Fibroblast of pulmonary artery (primary cell): Measurements from ENCODE around the gene RYR3.

ENCODE experiments used
- DNase-seq: peaks from one replicate; pipeline ENCODE4 v3.0.0-alpha.2; 2010; ENCODE audit warnings: low read depth
- H3K4me3 ChIP-seq: replicated peaks from 2 replicates; pipeline ENCODE4 v1.5.1; 2011; ENCODE audit warnings: low read depth, mild to moderate bottlenecking, control low read depth, low read length, moderate library complexity
- TF ChIP-seq, protein P1 (sequence below): IDR thresholded peaks from 2 replicates; pipeline ENCODE4 v1.5.1; 2011; ENCODE audit warnings: mild to moderate bottlenecking, control low read depth, low read length, inconsistent platforms; ENCODE audit errors: missing control alignments

RYR3 gene

DNA sequence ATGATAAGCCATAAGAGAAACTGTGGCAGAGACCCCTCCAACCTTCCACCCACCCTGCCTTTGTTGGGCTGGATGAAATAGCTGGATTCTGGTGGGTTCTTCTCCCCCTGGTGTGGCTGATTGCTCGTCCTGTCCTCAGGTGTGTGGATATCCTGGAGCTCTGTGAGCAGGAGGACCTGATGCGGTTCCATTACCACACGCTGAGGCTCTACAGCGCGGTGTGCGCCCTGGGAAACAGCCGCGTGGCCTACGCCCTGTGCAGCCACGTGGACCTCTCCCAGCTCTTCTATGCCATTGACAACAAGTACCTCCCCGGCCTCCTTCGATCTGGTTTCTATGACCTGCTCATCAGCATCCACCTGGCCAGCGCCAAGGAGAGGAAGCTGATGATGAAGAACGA is 351.2 kb downstream of the RYR3 start:
- DNase-seq: no peak
- no peak overlapping the region for H3K4me3 ChIP-seq
- TF ChIP-seq, protein P1, sequence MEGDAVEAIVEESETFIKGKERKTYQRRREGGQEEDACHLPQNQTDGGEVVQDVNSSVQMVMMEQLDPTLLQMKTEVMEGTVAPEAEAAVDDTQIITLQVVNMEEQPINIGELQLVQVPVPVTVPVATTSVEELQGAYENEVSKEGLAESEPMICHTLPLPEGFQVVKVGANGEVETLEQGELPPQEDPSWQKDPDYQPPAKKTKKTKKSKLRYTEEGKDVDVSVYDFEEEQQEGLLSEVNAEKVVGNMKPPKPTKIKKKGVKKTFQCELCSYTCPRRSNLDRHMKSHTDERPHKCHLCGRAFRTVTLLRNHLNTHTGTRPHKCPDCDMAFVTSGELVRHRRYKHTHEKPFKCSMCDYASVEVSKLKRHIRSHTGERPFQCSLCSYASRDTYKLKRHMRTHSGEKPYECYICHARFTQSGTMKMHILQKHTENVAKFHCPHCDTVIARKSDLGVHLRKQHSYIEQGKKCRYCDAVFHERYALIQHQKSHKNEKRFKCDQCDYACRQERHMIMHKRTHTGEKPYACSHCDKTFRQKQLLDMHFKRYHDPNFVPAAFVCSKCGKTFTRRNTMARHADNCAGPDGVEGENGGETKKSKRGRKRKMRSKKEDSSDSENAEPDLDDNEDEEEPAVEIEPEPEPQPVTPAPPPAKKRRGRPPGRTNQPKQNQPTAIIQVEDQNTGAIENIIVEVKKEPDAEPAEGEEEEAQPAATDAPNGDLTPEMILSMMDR: no peak

DNA sequence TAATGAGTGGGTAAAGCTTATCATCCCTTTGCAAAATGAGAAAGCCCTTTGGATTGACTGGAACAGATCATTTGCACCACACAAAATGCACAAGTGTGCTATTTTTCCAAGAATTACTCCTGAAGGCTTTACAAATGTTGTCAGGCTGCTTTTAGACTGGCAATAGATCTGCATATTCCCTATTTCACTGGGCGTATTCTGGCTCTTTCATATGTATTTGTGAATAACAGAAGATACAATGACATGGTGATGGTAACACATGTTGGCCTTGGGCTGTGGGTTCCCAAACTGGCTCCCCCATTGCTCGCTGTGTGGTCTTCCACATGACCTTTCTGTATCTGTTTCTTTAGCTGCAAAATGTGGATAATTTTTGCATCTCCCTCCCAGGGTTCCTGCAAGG is 354.2 kb downstream of the RYR3 start:
- no peak overlapping the region for H3K4me3 ChIP-seq
- no peak for DNase-seq
- TF ChIP-seq, protein P1: no peak

DNA sequence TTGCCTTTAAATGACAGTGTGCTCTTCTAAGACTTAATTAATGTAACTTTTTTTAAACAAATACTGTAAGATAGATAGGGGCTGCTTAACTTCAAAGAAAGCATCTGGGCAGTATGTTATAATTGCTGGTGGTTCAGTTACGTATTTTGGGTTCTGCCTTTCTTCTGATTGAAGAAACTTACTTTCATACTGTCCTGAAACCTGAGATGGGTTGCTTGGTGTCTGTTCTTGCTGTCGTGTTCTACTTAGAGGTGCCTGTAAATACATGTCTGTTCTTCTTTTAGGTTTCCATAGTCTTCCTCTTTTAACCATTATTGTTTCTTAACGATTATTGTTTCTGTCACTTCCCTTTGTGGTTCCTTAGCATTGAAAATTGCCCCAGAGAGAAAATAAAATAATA is 359.8 kb downstream of the RYR3 start:
- no peak overlapping the region for H3K4me3 ChIP-seq
- DNase-seq: no peak
- TF ChIP-seq, protein P1: no peak

DNA sequence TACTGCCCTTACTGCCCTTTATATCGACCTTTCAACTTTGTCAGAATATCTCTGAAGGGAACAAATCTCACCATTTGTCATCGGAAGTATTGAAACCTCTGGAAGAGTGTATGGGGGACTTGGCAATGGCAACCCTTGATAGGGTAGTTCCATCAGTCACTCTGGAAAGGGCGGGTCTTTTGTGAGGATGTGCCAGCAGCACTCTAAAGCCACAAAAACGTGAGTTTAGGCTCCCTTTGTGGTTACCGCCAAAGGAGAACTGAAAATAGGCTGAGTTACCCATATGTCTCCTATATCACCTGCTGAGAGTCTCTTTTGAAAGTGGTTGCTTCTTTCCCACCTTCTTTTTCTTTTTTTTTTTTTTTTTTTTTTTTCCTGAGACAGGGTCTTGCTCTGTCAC is 360.7 kb downstream of the RYR3 start:
- TF ChIP-seq, protein P1: no peak
- no peak for DNase-seq
- H3K4me3 ChIP-seq: no peak overlapping the region

DNA sequence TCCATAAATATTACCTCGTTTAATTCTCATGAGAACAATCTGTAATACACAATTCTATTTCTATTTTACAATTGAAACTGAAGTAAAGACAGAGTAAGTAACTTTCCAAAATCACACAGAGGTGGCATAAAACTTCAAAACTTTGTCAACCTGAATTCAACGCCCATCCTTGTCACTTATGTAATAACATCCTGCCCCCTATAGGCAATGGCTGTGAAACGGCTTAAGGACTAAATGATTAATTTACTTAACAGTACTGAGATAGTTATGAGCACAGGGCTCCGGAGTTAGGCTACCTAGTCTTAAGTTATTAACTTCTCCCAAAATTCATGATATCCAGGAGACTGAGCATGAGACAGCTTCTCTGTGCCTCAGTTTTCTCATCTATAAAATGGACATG is 364.5 kb downstream of the RYR3 start:
- TF ChIP-seq, protein P1: peak; percentile 46
- DNase-seq: peak; percentile 43
- no peak overlapping the region for H3K4me3 ChIP-seq

DNA sequence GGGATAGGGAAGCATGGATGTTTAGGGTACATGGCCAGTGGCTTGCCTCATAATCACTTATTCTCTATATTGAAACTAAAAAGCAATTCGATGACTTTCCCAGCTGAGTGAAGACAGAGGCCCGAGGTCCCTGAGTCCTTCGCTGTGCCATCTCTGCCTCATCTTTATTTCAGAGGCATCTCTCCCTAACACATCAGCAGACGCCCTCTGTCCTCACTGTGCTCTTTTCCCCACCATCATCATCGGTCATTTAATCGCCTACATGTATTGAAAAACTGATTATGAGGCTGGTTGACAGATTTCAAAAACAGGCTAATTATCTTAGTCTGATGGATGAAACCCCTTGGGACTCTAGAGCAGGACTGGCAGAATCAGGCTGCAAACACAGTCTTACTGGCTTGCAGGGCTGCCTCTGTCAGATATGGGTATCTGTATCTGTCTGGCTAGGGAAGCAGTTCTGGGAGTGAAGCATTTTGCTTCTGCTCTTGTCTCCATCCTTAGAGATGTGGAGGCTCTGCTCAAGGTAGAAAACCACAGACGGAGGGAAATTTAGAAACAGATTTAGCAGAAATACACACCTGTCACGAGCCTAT is 366.6 kb downstream of the RYR3 start:
- no peak overlapping the region for H3K4me3 ChIP-seq
- TF ChIP-seq, protein P1: no peak

DNA sequence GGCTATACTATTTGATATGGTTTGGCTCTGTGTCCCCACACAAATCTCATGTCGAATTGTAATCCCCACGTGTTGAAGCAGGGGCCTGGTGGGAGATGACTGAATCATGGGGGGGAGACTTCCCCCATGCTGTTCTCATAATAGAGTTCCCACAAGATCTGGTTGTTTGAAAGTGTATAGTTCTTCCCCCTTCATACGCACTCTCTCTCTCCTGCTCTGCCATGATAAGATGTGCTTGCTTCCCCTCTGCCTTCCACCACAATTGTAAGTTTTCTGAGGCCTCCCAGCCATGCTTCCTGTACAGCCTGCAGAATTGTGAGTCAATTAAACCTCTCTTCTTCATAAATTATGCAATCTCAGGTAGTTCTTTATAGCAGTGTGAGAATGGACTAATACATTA is 367.4 kb downstream of the RYR3 start:
- DNase-seq: no peak
- TF ChIP-seq, protein P1: no peak
- H3K4me3 ChIP-seq: no peak overlapping the region

More for the DNA sequence above, 366.6 kb downstream of the RYR3 start:
- no peak for DNase-seq
